GM12878 (cell line): ENCODE data around the gene ZNF592. TPM values are rescaled to one million over a fixed set of nuclear protein-coding genes. Genes with fewer than 3 reads are reported as not detected.

Experiments used
- BRCA1 ChIP-seq: IDR thresholded peaks from 2 replicates; pipeline ENCODE4 v1.6.1; 2011; ENCODE audit warnings: low read depth, low read length, improper control_type of control experiment
- DPF2 ChIP-seq: fragments of 450-650 bp; IDR thresholded peaks from 2 replicates; pipeline ENCODE4 v1.6.1; 2017; ENCODE audit warnings: mild to moderate bottlenecking
- ESRRA ChIP-seq: IDR thresholded peaks from 2 replicates; pipeline ENCODE4 v1.6.1; 2012; ENCODE audit warnings: mild to moderate bottlenecking, low read length, improper control_type of control experiment
- GATAD2B ChIP-seq: fragments of 450-650 bp; conservative IDR thresholded peaks from 2 replicates; pipeline ENCODE4 v1.6.1; 2017; ENCODE audit warnings: low read depth, mild to moderate bottlenecking, moderate library complexity
- NFXL1 ChIP-seq: fragments of 450-650 bp; IDR thresholded peaks from 2 replicates; pipeline ENCODE4 v1.6.1; 2017; ENCODE audit warnings: antibody characterized with exemption, mild to moderate bottlenecking, borderline replicate concordance
- NR2C2 ChIP-seq: IDR thresholded peaks from 2 replicates; pipeline ENCODE4 v1.6.1; 2011; ENCODE audit warnings: borderline replicate concordance, low read depth; ENCODE audit not compliant: control insufficient read depth, insufficient read length
- RELA ChIP-seq: fragments of 450-650 bp; IDR thresholded peaks from 2 replicates; pipeline ENCODE4 v1.8.0; 2014; ENCODE audit warnings: borderline replicate concordance; ENCODE audit not compliant: partially characterized antibody
- SMARCA5 ChIP-seq: fragments of 450-650 bp; IDR thresholded peaks from 2 replicates; pipeline ENCODE4 v1.6.1; 2017; ENCODE audit warnings: mild to moderate bottlenecking
- SPI1 ChIP-seq: IDR thresholded peaks from 2 replicates; pipeline ENCODE4 v1.6.1; 2011; ENCODE audit warnings: low read depth, mild to moderate bottlenecking, low read length, moderate library complexity, borderline replicate concordance; ENCODE audit not compliant: insufficient read depth
- SREBF1 ChIP-seq: IDR thresholded peaks from 2 replicates; pipeline ENCODE4 v1.6.1; 2012; ENCODE audit warnings: mild to moderate bottlenecking, low read length
- STAT1 ChIP-seq: fragments of 450-650 bp; conservative IDR thresholded peaks from 2 replicates; pipeline ENCODE4 v1.6.1; 2014; ENCODE audit warnings: antibody characterized with exemption, mild to moderate bottlenecking
- SUPT20H ChIP-seq: IDR thresholded peaks from 2 replicates; pipeline ENCODE4 v1.6.1; 2011; ENCODE audit warnings: low read depth, mild to moderate bottlenecking, low read length, moderate library complexity, borderline replicate concordance; ENCODE audit not compliant: control insufficient read depth
- SUZ12 ChIP-seq: fragments of 200-600 bp; sonication (generic); IDR thresholded peaks from one replicate; pipeline ENCODE4 v1.6.1; 2018; ENCODE audit warnings: antibody characterized with exemption, mild to moderate bottlenecking; ENCODE audit not compliant: unreplicated experiment
- TCF3 ChIP-seq: IDR thresholded peaks from 2 replicates; pipeline ENCODE4 v1.6.1; 2012; ENCODE audit warnings: low read depth, mild to moderate bottlenecking, low read length, borderline replicate concordance; ENCODE audit not compliant: insufficient read depth
- WRNIP1 ChIP-seq: IDR thresholded peaks from 2 replicates; pipeline ENCODE4 v1.6.1; 2011; ENCODE audit warnings: low read depth, low read length, improper control_type of control experiment, borderline replicate concordance
- ZNF217 ChIP-seq: fragments of 450-650 bp; IDR thresholded peaks from 2 replicates; pipeline ENCODE4 v1.6.1; 2017; ENCODE audit warnings: antibody characterized with exemption, mild to moderate bottlenecking
- polyA plus RNA-seq, 11 experiments: library from polyadenylated mRNA; depleted of rRNA in 4 of 11; unstranded in 6 of 11; stranded (reverse) in 5 of 11; fragments of >200 nt; fragmentation: Nextera tagmentation in 4 of 11; fragmentation: Illumina TruSeq in 1 of 11; extraction: Ambion mirVana in 4 of 11; extraction: Trizol in 1 of 11; gene quantifications; 1 replicate in 1 of 11; 2 replicates in 10 of 11; pipeline versions ENCODE4 v1.2.1 to v1.2.3, GENCODE V29; 2011 to 2016; ENCODE audit warnings: inconsistent platforms in 2 of 11, missing spikeins in 2 of 11, low read depth in 1 of 11
- total RNA-seq, 4 experiments: library from RNA; depleted of rRNA in 3 of 4; stranded (reverse); fragments of >200 nt in 3 of 4; fragmentation: Illumina TruSeq in 1 of 4; extraction: Trizol in 1 of 4; gene quantifications; 2 replicates each; pipeline versions ENCODE4 v1.2.1 to v1.2.3, GENCODE V29; 2013 to 2021
- TF ChIP-seq, protein P1 (sequence below): fragments of 450-650 bp; formaldehyde crosslinking; IDR thresholded peaks from 2 replicates; pipeline ENCODE4 v1.4.0; 2020; ENCODE audit warnings: mild to moderate bottlenecking, moderate library complexity
- TF ChIP-seq, protein P2 (sequence below): IDR thresholded peaks from 2 replicates; pipeline ENCODE4 v1.6.1; 2011; ENCODE audit warnings: borderline replicate concordance, low read depth, mild to moderate bottlenecking, moderate library complexity, low read length; ENCODE audit not compliant: insufficient read depth, poor library complexity, severe bottlenecking
- TF ChIP-seq, protein P3 (sequence below): fragments of 450-650 bp; IDR thresholded peaks from 2 replicates; pipeline ENCODE4 v1.6.1; 2017; ENCODE audit warnings: mild to moderate bottlenecking, moderate library complexity

ZNF592 gene
- total and polyA plus RNA-seq, 10 of the 15 experiments (the other 5 are each of a cell fraction or from before 2014, with no cell fraction given), result 0.95 to 23.7 (median 8.6) TPM

DNA sequence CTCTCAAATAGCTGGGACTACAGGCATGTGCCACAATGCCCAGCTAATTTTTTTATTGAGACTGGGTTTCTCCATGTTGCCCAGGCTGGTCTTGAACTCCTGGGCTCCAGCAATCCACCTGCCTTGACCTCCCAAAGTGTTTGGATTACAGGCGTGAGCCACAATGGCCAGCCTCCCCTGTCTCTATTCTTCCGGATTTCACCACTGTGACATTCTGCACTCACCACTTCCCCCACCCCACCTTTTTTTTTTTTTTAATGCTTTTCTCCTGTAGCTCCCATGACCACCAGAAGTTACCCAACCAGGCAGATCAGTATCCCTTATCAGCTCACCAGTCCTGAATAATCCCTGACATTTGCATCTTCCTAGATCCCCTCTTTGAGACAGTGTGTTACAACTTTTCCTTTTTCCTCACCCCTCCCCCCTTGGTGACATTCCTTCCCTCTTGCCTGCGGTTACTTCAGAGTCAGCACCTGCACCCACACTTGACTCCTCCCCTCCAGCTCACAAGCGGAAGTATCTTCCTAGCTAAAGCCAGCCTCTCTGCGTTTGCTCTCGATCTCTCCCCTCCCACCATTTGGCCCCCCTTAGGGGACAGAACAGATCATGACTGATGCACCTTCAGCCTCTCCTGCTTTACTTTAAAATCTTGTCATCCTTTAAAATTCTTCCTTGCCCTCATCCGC is 13.5 kb upstream of the ZNF592 start (continued):
- TF ChIP-seq, protein P1, sequence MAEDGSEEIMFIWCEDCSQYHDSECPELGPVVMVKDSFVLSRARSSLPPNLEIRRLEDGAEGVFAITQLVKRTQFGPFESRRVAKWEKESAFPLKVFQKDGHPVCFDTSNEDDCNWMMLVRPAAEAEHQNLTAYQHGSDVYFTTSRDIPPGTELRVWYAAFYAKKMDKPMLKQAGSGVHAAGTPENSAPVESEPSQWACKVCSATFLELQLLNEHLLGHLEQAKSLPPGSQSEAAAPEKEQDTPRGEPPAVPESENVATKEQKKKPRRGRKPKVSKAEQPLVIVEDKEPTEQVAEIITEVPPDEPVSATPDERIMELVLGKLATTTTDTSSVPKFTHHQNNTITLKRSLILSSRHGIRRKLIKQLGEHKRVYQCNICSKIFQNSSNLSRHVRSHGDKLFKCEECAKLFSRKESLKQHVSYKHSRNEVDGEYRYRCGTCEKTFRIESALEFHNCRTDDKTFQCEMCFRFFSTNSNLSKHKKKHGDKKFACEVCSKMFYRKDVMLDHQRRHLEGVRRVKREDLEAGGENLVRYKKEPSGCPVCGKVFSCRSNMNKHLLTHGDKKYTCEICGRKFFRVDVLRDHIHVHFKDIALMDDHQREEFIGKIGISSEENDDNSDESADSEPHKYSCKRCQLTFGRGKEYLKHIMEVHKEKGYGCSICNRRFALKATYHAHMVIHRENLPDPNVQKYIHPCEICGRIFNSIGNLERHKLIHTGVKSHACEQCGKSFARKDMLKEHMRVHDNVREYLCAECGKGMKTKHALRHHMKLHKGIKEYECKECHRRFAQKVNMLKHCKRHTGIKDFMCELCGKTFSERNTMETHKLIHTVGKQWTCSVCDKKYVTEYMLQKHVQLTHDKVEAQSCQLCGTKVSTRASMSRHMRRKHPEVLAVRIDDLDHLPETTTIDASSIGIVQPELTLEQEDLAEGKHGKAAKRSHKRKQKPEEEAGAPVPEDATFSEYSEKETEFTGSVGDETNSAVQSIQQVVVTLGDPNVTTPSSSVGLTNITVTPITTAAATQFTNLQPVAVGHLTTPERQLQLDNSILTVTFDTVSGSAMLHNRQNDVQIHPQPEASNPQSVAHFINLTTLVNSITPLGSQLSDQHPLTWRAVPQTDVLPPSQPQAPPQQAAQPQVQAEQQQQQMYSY, result no peak
- TF ChIP-seq SUPT20H (no peak), SMARCA5 (0 out of 2 replicates have a peak, but pooled peaks have one; percentile 44), SPI1 (no peak), WRNIP1 (no peak), GATAD2B (no peak; the same call in 1 of the 2 replicates), SUZ12 (no peak), NFXL1 (no peak), DPF2 (peak; percentile 41; the same call in 1 of the 2 replicates), BRCA1 (no peak), SREBF1 (no peak), RELA (no peak), TCF3 (peak; percentile 84; the same call in 1 of the 2 replicates), NR2C2 (no peak), STAT1 (no peak), ESRRA (no peak), ZNF217 (no peak)
- TF ChIP-seq, protein P2, sequence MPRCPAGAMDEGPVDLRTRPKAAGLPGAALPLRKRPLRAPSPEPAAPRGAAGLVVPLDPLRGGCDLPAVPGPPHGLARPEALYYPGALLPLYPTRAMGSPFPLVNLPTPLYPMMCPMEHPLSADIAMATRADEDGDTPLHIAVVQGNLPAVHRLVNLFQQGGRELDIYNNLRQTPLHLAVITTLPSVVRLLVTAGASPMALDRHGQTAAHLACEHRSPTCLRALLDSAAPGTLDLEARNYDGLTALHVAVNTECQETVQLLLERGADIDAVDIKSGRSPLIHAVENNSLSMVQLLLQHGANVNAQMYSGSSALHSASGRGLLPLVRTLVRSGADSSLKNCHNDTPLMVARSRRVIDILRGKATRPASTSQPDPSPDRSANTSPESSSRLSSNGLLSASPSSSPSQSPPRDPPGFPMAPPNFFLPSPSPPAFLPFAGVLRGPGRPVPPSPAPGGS, result no peak
- TF ChIP-seq, protein P3, sequence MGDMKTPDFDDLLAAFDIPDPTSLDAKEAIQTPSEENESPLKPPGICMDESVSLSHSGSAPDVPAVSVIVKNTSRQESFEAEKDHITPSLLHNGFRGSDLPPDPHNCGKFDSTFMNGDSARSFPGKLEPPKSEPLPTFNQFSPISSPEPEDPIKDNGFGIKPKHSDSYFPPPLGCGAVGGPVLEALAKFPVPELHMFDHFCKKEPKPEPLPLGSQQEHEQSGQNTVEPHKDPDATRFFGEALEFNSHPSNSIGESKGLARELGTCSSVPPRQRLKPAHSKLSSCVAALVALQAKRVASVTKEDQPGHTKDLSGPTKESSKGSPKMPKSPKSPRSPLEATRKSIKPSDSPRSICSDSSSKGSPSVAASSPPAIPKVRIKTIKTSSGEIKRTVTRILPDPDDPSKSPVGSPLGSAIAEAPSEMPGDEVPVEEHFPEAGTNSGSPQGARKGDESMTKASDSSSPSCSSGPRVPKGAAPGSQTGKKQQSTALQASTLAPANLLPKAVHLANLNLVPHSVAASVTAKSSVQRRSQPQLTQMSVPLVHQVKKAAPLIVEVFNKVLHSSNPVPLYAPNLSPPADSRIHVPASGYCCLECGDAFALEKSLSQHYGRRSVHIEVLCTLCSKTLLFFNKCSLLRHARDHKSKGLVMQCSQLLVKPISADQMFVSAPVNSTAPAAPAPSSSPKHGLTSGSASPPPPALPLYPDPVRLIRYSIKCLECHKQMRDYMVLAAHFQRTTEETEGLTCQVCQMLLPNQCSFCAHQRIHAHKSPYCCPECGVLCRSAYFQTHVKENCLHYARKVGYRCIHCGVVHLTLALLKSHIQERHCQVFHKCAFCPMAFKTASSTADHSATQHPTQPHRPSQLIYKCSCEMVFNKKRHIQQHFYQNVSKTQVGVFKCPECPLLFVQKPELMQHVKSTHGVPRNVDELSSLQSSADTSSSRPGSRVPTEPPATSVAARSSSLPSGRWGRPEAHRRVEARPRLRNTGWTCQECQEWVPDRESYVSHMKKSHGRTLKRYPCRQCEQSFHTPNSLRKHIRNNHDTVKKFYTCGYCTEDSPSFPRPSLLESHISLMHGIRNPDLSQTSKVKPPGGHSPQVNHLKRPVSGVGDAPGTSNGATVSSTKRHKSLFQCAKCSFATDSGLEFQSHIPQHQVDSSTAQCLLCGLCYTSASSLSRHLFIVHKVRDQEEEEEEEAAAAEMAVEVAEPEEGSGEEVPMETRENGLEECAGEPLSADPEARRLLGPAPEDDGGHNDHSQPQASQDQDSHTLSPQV, result no peak
